ENCODE measurements around the gene CPSF6.

The CPSF6 gene

DNA sequence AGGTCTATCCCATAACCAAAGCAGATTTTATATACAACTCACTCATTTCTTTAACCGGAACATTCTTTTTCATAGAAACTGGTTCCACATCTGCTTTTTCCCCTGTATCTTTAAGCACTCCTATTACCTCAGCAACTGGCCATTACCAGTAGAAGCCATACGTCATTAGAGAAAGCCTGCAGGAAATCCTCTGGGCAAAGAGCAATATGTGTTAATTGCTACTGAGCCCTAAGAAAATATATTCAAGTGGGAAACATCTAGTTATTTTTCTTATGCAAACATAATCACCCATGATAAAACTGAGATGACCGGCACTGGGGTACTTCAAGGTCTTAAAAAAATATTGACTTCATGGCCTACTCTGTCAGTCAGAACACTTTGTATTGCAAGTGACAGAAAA, 28.2 kb upstream of the CPSF6 start:
- H3K36me3 ChIP-seq (replicated peaks): no peaks in the 10 kb centered on the region
- no peak for DNase-seq
- TF ChIP-seq CTCF (IDR thresholded peaks at IDR 0.05; ENCODE audit: low read depth, low read length, missing control alignments): no peak
- H3K27me3 ChIP-seq (replicated peaks): no peaks in the 10 kb centered on the region
- in situ Hi-C loops (cut with HindIII; ENCODE audit: low pct_ligation_motif_present, low sequenced_read_pairs): no loop called here
- H3K4me3 ChIP-seq (ENCODE audit: low read depth, low read length): no peak overlapping the region
- H3K27ac ChIP-seq: no peak overlapping the region

DNA sequence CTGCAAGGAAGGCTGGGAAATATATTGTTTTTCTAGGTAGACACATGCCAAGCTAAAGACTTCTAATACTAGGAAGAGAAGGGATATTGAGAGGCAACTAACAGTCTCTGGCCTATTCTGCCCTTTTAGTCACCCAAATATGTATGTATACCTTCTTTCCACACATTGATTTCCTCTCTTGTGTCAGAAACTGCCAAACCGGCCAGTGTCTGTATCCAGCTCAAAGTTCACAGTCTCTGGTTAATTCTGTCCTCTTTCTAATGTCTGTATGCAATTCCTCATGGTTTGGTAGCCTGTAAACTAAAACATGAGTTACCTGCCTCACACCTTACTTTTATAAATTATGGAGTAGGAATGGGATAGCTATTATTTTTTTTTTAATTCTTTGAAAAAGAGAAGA, 25.2 kb upstream of the CPSF6 start:
- TF ChIP-seq CTCF (IDR thresholded peaks at IDR 0.05; ENCODE audit: low read depth, low read length, missing control alignments): no peak
- no peak for DNase-seq
- in situ Hi-C loops (cut with HindIII; ENCODE audit: low pct_ligation_motif_present, low sequenced_read_pairs): no loop called here
- H3K36me3 ChIP-seq (replicated peaks): no peaks in the 10 kb centered on the region
- H3K4me3 ChIP-seq (ENCODE audit: low read depth, low read length): no peak overlapping the region
- no peak overlapping the region for H3K27ac ChIP-seq
- no peaks in the 10 kb centered on the region for H3K27me3 ChIP-seq (replicated peaks)

GRCh38 chr12:69225251-69225910, 14.0 kb upstream of the CPSF6 start:
- DNase-seq: no peak
- in situ Hi-C loops (cut with HindIII; ENCODE audit: low pct_ligation_motif_present, low sequenced_read_pairs): no loop called here
- no peak for TF ChIP-seq CTCF (IDR thresholded peaks at IDR 0.05; ENCODE audit: low read depth, low read length, missing control alignments)

DNA sequence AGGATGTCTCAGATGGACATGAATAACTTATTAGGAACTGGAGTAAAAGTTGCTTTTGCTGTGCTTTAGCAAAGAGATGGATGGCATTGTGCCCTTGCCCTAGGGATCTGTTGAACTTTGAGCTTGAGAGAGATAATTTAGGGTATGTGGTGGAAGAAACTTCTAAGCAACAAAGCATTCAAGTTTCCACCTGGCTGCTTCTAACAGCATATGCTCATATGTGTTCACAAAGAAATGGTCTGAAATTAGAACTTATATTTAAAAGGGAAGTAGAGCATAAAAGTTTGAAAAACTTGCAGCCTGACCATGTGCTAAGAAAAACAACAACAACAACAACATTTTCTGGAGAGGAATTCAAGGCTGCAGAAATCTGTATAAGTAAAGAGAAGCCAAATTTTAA, 7.9 kb upstream of the CPSF6 start:
- no peaks in the 10 kb centered on the region for H3K36me3 ChIP-seq (replicated peaks)
- no peak for TF ChIP-seq CTCF (IDR thresholded peaks at IDR 0.05; ENCODE audit: low read depth, low read length, missing control alignments)
- H3K4me3 ChIP-seq (ENCODE audit: low read depth, low read length): no peak overlapping the region
- no peak for DNase-seq
- no peak overlapping the region for H3K27ac ChIP-seq
- in situ Hi-C loops (cut with HindIII; ENCODE audit: low pct_ligation_motif_present, low sequenced_read_pairs): no loop called here
- H3K27me3 ChIP-seq (replicated peaks): no peaks in the 10 kb centered on the region

More at GRCh38 chr12:69225251-69225910, 14.0 kb upstream of the CPSF6 start:
- Histone ChIP-seq H3K27ac (no peak overlapping the region), H3K27me3 (replicated peaks) (no peaks in the 10 kb centered on the region), H3K36me3 (replicated peaks) (no peaks in the 10 kb centered on the region), H3K4me3 (ENCODE audit: low read depth, low read length) (no peak overlapping the region)

DNA sequence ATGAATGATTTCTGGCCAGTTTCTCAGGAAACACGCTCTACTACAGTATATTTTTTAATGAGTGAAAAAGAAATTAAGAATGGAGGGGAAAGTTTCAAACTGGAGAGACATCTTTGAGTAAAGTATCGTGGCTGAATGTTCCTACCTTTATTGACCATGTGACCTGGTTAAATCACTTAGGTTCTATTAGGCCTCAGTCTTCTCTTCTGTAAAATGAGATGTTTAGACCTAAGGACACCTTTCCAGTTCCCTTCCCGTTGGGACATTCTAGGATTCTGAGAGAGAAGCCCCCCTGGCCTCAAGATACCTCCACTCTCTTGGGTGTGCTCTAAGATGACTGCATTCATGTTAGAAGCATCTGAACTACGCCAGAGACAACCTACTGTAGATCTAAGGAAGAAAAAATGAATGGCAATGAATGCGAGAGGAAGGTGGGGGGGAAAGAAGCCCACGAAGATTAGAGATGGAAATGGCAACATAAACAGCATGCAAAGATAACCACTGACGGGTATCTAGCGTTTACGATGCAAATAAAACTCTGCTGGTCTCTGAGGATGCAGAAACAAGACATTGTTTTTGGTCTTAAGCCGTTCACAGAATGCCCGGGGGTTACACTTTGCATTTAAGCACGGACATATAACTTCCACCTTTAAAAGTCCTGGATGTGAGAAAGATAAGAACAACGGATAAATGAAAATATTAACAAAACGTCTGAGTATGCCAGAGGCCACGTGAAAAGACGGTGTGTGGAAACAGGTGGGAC, 599 bp upstream of the CPSF6 start:
- no peaks in the 10 kb centered on the region for H3K27me3 ChIP-seq (replicated peaks)
- peak overlapping the region; percentile 82 for H3K4me3 ChIP-seq (ENCODE audit: low read depth, low read length)
- DNase-seq: no peak
- in situ Hi-C loops (cut with HindIII; ENCODE audit: low pct_ligation_motif_present, low sequenced_read_pairs): no loop called here
- no peak for TF ChIP-seq CTCF (IDR thresholded peaks at IDR 0.05; ENCODE audit: low read depth, low read length, missing control alignments)
- H3K27ac ChIP-seq: peak overlapping the region; percentile 37
- H3K36me3 ChIP-seq (replicated peaks): no peaks in the 10 kb centered on the region
